GM21528 (cell line): ENCODE results near the gene UNC5C.

Experiments
- ATAC-seq: cut with Tn5 transposase; IDR thresholded peaks from one replicate; pipeline ENCODE4 v1.9.1; 2021; ENCODE audit warnings: mild to moderate bottlenecking, moderate library complexity; ENCODE audit not compliant: unreplicated experiment, low FRiP score

The UNC5C gene

GRCh38 chr4:95360906-95361695 lies 187.7 kb downstream of the UNC5C start:
- ATAC-seq, result no peak

- ATAC-seq, result no peak
Measured at GRCh38 chr4:95360256-95360903, 188.4 kb downstream of the UNC5C start.

GRCh38 chr4:95358421-95358820 lies 190.4 kb downstream of the UNC5C start:
- no peak for ATAC-seq

GRCh38 chr4:95355021-95355420 lies 193.8 kb downstream of the UNC5C start:
- ATAC-seq, result no peak

GRCh38 chr4:95348418-95348817 lies 200.4 kb downstream of the UNC5C start:
- no peak for ATAC-seq

GRCh38 chr4:95343235-95343634 lies 205.5 kb downstream of the UNC5C start:
- ATAC-seq, result no peak

GRCh38 chr4:95340191-95340590 lies 208.6 kb downstream of the UNC5C start:
- ATAC-seq, result no peak

- ATAC-seq, result no peak
Measured at GRCh38 chr4:95325665-95326064, 223.1 kb downstream of the UNC5C start.

- ATAC-seq, result no peak
Measured at GRCh38 chr4:95319169-95319568, 229.6 kb downstream of the UNC5C start.

- ATAC-seq, result no peak
Measured at GRCh38 chr4:95318483-95318882, 230.3 kb downstream of the UNC5C start.

GRCh38 chr4:95318044-95318443 lies 230.7 kb downstream of the UNC5C start:
- no peak for ATAC-seq

- ATAC-seq, result no peak
Measured at GRCh38 chr4:95317085-95317793, 231.5 kb downstream of the UNC5C start.

GRCh38 chr4:95314573-95314972 lies 234.2 kb downstream of the UNC5C start:
- ATAC-seq, result no peak

- no peak for ATAC-seq
Measured at GRCh38 chr4:95304898-95305297, 243.9 kb downstream of the UNC5C start.

GRCh38 chr4:95300304-95300703 lies 248.5 kb downstream of the UNC5C start:
- no peak for ATAC-seq

- no peak for ATAC-seq
Measured at GRCh38 chr4:95296052-95296451, 252.7 kb downstream of the UNC5C start.

GRCh38 chr4:95295157-95295556 lies 253.6 kb downstream of the UNC5C start:
- ATAC-seq, result no peak

GRCh38 chr4:95294321-95294720 lies 254.5 kb downstream of the UNC5C start:
- no peak for ATAC-seq

GRCh38 chr4:95293014-95293413 lies 255.8 kb downstream of the UNC5C start:
- no peak for ATAC-seq

- ATAC-seq, result no peak
Measured at GRCh38 chr4:95290702-95291101, 258.1 kb downstream of the UNC5C start.

- peak; percentile 69 for ATAC-seq
Measured at GRCh38 chr4:95289028-95289634, 259.6 kb downstream of the UNC5C start.
